Activated CD8-positive, alpha-beta memory T cell treated with anti-CD3 and anti-CD28 coated beads, Interleukin-2, amount 10 ng/mL, durations not matched to agents 7 days and 5 days (primary cell): ENCODE results near the gene YPEL3. TPM values are rescaled to one million over a fixed set of nuclear protein-coding genes. Genes with fewer than 3 reads are reported as not detected.

ENCODE experiments used
- ATAC-seq: fragments of 150-1000 bp; cut with Tn5 transposase; one replicate; pipeline ENCODE4 v1.10.0; 2021; ENCODE audit warnings: moderate library complexity
- CTCF ChIA-PET: fragments of 350-600 bp; sonication (Branson Sonifier 250); formaldehyde crosslinking; loops from one replicate; lab custom pipeline; 2021; ENCODE audit warnings: antibody characterized with exemption; lab: Charles Lee
- DNase-seq: peaks from one replicate; pipeline ENCODE4 v3.0.0-alpha.2; 2020
- H3K27ac Mint-ChIP-seq: one replicate; pipeline ENCODE4 v1.8.0; 2021; ENCODE audit warnings: mild to moderate bottlenecking, mixed read lengths
- H3K27me3 Mint-ChIP-seq: one replicate; pipeline ENCODE4 v1.8.0; 2021; ENCODE audit warnings: mixed read lengths
- H3K36me3 Mint-ChIP-seq: one replicate; pipeline ENCODE4 v1.8.0; 2021; ENCODE audit warnings: mild to moderate bottlenecking, mixed read lengths
- H3K4me1 Mint-ChIP-seq: one replicate; pipeline ENCODE4 v1.8.0; 2021; ENCODE audit warnings: mixed read lengths
- H3K4me3 Mint-ChIP-seq: one replicate; pipeline ENCODE4 v1.8.0; 2021; ENCODE audit warnings: mild to moderate bottlenecking, moderate library complexity, mixed read lengths
- H3K9me3 Mint-ChIP-seq: one replicate; pipeline ENCODE4 v1.8.0; 2022; ENCODE audit warnings: low read depth, mixed read lengths
- total RNA-seq, 2 experiments: library from RNA; stranded (reverse); gene quantifications; one replicate each; pipeline ENCODE4 v1.2.3, GENCODE V29; 2021

YPEL3 gene
- total RNA-seq, 2 experiments from 2014 or later, result 47.2 to 47.8 TPM

- no peak overlapping the region for H3K27ac Mint-ChIP-seq
Measured at GRCh38 chr16:30114411-30114810, 18.4 kb upstream of the YPEL3 start.

DNA sequence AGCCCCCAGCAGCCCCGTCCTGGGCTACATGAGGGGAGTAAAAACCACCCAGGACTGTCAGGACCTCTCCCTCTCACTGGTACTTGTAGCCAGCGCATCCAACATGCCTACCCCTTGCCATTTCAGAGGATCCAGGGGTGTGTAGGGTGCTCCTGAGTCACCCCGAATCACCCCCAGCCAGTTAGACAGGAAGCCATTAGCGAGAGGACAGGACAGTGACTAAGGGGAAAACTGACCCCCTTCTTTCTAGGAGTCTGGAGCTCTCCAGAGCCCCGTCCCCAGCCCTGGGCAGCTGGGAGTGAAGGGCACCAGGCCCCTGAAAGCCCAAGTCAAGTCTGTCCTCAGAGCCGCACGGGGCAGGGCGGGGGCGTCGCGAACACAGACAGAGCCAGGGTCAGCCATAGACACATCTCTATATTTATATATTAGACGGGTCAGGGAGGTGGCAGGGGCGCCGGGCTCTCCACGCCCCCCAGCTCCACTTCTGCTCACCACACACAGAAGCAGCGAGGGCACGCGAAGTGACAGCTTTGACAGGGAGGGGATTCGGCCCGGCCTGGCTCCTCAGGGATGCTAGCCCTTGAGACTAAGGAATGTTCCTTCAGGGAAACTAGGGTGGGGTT lies 17.8 kb upstream of the YPEL3 start:
- Mint-ChIP-seq H3K27ac (no peak overlapping the region), H3K36me3 (peaks cover 2% of the 10 kb centered on the region), H3K9me3 (no peaks in the 10 kb centered on the region), H3K27me3 (no peaks in the 10 kb centered on the region), H3K4me3 (no peak overlapping the region), H3K4me1 (peaks cover 11% of the 10 kb centered on the region)
- DNase-seq (no peak), ATAC-seq (no peak)
- CTCF ChIA-PET, result interaction anchor here (1.1 to 4.9 kb wide), 9 partner anchors 11 to 296 kb away, joined by 3 to 44 read pairs (median 9); partner anchors contain the start of genes MAPK3 and TBX6

More at GRCh38 chr16:30114411-30114810, 18.4 kb upstream of the YPEL3 start:
- DNase-seq (no peak), ATAC-seq (no peak)
- CTCF ChIA-PET, result interaction anchor here (1.0 to 4.9 kb wide), 5 partner anchors 10 to 29 kb away, joined by 3 to 44 read pairs (median 3); partner anchors contain the start of gene TBX6
- Mint-ChIP-seq H3K36me3 (peaks cover 6% of the 10 kb centered on the region), H3K27me3 (no peaks in the 10 kb centered on the region), H3K4me3 (no peak overlapping the region), H3K9me3 (no peaks in the 10 kb centered on the region), H3K4me1 (peaks cover 12% of the 10 kb centered on the region)

GRCh38 chr16:30113031-30113710 lies 17.2 kb upstream of the YPEL3 start, which contains the start of gene GDPD3:
GDPD3 (minus strand) TSS chr16:30113537; CDS start chr16:30113478, 59 bp downstream.
- no peak within 1 kb of the TSS for H3K27ac Mint-ChIP-seq
- CTCF ChIA-PET, result interaction anchor here (1.0 to 4.9 kb wide), 19 partner anchors 7 to 515 kb away, joined by 3 to 44 read pairs (median 6); partner anchors contain the start of genes DCTPP1, MAPK3 and TBX6
- H3K36me3 Mint-ChIP-seq, result peaks cover 2% of the 10 kb centered on the region
- DNase-seq (no peak), ATAC-seq (peak; percentile 21)
- H3K4me1 Mint-ChIP-seq, result peaks cover 11% of the 10 kb centered on the region
- H3K27me3 Mint-ChIP-seq, result no peaks in the 10 kb centered on the region
- no peaks in the 10 kb centered on the region for H3K9me3 Mint-ChIP-seq
- no peak within 1 kb of the TSS for H3K4me3 Mint-ChIP-seq

DNA sequence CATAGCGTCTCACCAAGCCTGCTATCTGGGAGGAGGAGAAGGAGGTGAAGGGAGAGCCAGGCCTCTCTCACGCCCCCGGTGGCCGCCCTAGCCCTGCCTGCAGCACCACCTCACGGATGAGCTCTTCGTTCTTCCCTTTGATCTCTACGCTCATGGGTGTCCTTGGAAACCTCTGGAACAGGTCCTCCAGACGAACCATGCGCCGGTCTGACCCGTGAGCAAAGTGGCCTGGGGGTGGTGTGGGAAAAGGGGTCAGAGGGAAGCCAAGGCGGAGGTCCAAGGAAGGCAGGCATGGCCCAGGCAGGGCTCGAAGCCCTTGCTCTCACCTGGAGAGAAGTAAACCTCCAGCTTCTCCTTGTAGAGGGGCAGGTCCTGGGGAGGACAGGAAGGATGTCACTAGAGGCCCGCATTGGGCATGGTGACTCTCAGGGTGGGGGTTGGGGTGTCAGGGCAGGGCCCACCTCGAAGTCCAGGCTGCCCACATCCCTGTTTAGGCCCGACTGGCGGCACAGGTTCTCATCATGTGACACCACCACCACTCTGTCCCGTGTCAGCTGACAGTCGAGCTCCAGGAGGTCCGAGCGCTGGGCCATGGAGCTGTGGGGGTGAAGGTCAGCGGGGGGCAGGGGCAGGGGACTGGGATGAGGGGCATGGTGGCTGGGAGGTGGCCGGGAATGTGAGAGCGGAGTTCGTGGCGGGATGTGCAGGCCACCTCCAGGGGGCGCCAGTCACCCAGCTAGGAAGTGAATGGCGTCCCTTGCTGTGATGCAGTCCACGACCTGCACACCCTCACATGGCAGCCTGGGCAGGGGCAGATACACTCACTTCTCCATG lies 16.4 kb upstream of the YPEL3 start:
- peaks cover 5% of the 10 kb centered on the region for H3K36me3 Mint-ChIP-seq
- CTCF ChIA-PET, result interaction anchor here (0.8 to 4.9 kb wide), 28 partner anchors 8 to 516 kb away, joined by 3 to 44 read pairs (median 4); partner anchors contain the start of genes DCTPP1, MAPK3 and TBX6
- H3K9me3 Mint-ChIP-seq, result no peaks in the 10 kb centered on the region
- no peak overlapping the region for H3K27ac Mint-ChIP-seq
- H3K4me1 Mint-ChIP-seq, result peaks cover 11% of the 10 kb centered on the region
- ATAC-seq (peak; percentile 70), DNase-seq (peak; percentile 75)
- no peaks in the 10 kb centered on the region for H3K27me3 Mint-ChIP-seq
- no peak overlapping the region for H3K4me3 Mint-ChIP-seq

DNA sequence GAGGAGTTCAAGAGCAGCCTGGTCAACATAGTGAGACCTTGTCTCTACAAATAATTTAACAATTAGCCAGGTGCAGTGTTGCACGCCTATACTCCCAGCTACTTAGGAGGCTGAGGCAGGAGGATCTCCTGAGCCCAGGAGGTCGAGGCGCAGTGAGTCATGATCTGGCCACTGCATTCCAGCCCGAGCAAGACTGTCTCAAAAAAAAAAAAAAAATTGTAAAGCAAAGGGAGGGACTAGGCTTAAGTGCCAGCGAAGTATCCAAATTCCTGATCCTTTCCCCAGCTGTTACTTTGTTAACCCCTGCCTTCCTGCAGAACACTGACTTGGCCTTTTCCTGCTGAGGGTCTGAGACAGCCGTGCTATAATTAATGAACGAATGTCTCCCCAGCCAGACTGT lies 14.6 kb upstream of the YPEL3 start:
- ATAC-seq, result no peak
- Mint-ChIP-seq H3K4me1 (peaks cover 11% of the 10 kb centered on the region), H3K9me3 (no peaks in the 10 kb centered on the region), H3K4me3 (no peak overlapping the region), H3K27ac (no peak overlapping the region), H3K36me3 (peaks cover 5% of the 10 kb centered on the region), H3K27me3 (no peaks in the 10 kb centered on the region)
- DNase-seq, result no peak
- CTCF ChIA-PET, result interaction anchor here (2.2 to 4.9 kb wide), 2 partner anchors 19 to 37 kb away, joined by 6 to 44 read pairs; partner anchors contain the start of gene TBX6

- Mint-ChIP-seq H3K27me3 (no peaks in the 10 kb centered on the region), H3K36me3 (peaks cover 14% of the 10 kb centered on the region), H3K4me1 (peaks cover 5% of the 10 kb centered on the region), H3K9me3 (no peaks in the 10 kb centered on the region), H3K27ac (no peak overlapping the region), H3K4me3 (no peak overlapping the region)
- ATAC-seq (no peak), DNase-seq (no peak)
- CTCF ChIA-PET, result interaction anchor here (0.6 kb wide), 1 partner anchor 14 kb away, joined by 3 read pairs; no protein-coding TSS in a partner anchor
Measured at GRCh38 chr16:30108059-30108850, 12.2 kb upstream of the YPEL3 start.

GRCh38 chr16:30104492-30104891 lies 8.5 kb upstream of the YPEL3 start:
- DNase-seq (no peak), ATAC-seq (no peak)
- Mint-ChIP-seq H3K9me3 (no peaks in the 10 kb centered on the region), H3K4me3 (no peak overlapping the region), H3K36me3 (peaks cover 14% of the 10 kb centered on the region), H3K4me1 (no peaks in the 10 kb centered on the region), H3K27me3 (no peaks in the 10 kb centered on the region), H3K27ac (no peak overlapping the region)
- CTCF ChIA-PET, result interaction anchor here (3.3 to 5.9 kb wide), 2 partner anchors 8 to 12 kb away, joined by 18 to 38 read pairs; partner anchors contain the start of genes GDPD3 and TBX6

- no peak overlapping the region for H3K27ac Mint-ChIP-seq
- H3K4me1 Mint-ChIP-seq, result no peaks in the 10 kb centered on the region
- no peaks in the 10 kb centered on the region for H3K27me3 Mint-ChIP-seq
- no peak for ATAC-seq
- H3K9me3 Mint-ChIP-seq, result no peaks in the 10 kb centered on the region
- H3K36me3 Mint-ChIP-seq, result peaks cover 15% of the 10 kb centered on the region
- no peak overlapping the region for H3K4me3 Mint-ChIP-seq
- CTCF ChIA-PET, result interaction anchor here (3.3 to 5.9 kb wide), 2 partner anchors 8 to 12 kb away, joined by 18 to 38 read pairs; partner anchors contain the start of genes GDPD3 and TBX6
- DNase-seq, result no peak
Measured at GRCh38 chr16:30104090-30104489, 8.1 kb upstream of the YPEL3 start.

DNA sequence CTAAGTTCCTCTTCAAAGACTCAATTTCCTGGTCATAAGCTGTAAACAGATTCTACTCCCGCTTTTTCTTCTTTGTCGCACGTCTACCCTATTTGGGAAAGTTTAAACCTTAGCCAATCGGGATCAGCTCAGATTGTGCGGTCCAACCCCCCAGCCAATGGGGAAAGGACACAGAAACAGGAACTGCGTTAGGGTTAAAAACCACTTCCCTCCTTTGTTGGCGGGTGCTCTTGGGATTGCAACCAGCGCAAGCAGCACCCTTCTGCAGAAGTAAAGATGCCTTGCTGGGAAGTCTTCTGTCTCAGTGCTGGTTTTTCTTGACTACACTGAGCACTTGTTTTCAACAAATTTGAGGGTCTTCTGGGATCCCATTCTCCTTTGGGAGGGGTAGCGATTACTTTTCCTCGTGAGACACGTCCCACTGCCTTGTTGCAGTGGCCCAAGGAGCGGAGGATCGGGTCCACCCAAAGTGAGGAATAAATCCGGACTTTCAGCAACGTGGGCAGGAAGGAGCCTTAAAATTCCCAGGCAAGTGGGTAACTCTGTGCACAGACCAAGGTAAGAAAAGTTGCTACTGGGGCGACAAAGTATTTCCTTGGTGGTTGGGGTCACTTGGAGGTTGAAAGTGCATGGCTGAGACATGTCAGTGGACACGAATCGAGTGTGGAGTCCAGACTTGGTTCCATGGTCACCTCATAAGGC lies 1.0 kb upstream of the YPEL3 start:
- ATAC-seq (no peak), DNase-seq (no peak)
- Mint-ChIP-seq H3K4me3 (peak overlapping the region; percentile 56), H3K4me1 (peaks cover 40% of the 10 kb centered on the region), H3K27me3 (no peaks in the 10 kb centered on the region), H3K9me3 (peaks cover 15% of the 10 kb centered on the region), H3K27ac (peak overlapping the region; percentile 86), H3K36me3 (peaks cover 36% of the 10 kb centered on the region)
- CTCF ChIA-PET, result interaction anchor here (2.3 kb wide), 1 partner anchor 46 kb away, joined by 8 read pairs; no protein-coding TSS in a partner anchor

- ATAC-seq (no peak), DNase-seq (no peak)
- Mint-ChIP-seq H3K27ac (peak overlapping the region; percentile 85), H3K27me3 (no peaks in the 10 kb centered on the region), H3K4me1 (peaks cover 47% of the 10 kb centered on the region), H3K36me3 (peaks cover 36% of the 10 kb centered on the region), H3K9me3 (peaks cover 15% of the 10 kb centered on the region), H3K4me3 (peak overlapping the region; percentile 76)
- CTCF ChIA-PET, result interaction anchor here (1.1 to 6.2 kb wide), 6 partner anchors 9 to 312 kb away, joined by 4 to 107 read pairs (median 18); partner anchors contain the start of genes ALDOA and ZNF771
Measured at GRCh38 chr16:30095166-30096078, 591 bp downstream of the YPEL3 start.
